Measurements from ENCODE around the gene ZNF10. TPM values are rescaled to one million over a fixed set of nuclear protein-coding genes. Genes with fewer than 3 reads are reported as not detected.
A peak's percentile ranks its signal among the peaks of the same experiment; 100 is the strongest.

The ZNF10 gene
- total RNA-seq = 5.6 and 12.9 TPM in 2 replicates

DNA sequence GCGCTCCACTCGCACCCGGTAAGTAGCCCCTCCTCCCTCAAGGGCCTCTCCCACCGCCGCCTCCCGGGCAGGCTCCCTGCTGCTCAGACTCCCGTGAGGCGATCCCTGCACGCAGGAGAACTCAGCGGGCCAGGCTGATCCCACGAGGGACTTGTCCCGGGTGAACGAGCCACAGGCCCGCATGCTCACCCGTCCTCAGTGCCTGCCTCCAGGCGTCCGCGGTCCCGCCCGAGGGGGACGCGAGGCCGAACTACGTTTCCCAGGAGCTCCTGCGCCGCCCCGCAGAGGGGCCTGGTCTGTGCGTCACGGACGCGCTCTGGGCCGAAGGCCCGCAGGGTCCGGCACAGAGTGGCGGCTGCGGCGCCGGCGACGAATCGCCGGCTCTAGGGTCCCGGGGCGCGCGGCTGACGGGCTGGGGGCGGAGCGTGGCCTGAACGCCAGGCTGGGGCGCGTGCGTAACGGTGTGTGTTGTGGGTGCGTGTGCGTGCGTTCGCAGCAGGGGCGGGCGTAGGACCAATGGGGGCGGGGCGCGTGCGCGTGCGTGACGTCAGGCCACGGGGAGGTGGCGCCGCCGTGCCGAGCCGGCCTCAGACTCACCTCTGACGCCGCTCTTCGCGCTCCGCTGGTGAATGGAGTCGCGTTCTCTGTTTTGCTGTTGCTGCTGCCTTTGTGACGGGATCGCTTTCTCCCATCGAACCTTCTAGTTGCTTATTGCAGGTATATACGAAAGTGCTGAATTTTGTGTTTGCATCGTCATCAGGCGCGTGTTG lies at the start of gene ZNF10, which contains the start of gene ZNF891:
ZNF10 (plus strand) TSS at position 590 of the 770 bp plus-strand sequence. CDS start 13,866 bp downstream, outside the sequence.
ZNF891 (minus strand) TSS at position 237 of the 770 bp plus-strand sequence. CDS start 8,356 bp downstream, outside the sequence.
- DNase-seq = peak; percentile 99

DNA sequence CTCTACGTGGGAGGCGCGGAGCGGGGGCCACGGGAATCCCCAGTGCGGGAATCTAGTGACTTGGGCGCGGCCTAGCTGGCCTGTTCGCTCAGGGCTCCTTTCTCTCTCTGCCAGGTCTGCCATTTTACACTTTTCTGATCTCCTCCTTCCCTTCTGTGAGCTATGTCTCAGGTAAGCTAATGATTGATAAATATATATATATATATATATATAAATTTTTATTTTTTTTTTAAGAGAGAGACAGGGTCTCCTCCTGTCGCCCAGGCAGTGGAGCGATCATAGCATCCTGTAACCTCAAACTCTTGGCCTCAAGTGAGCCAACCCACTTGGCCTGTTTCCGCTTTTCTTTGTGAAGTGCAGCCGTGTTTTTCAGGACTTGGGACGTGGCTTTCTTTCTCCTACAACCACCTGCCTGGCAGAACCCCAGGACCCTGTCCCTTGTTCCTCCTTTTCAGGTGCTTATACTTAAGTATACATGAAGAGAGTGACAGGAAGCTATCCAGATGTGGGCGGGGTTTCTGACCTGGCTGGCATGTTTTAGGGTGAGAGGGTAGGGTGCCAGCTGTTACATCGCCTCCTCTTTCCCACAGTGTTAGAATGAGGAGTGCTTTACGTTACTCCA lies 49.2 kb upstream of the ZNF10 start:
- no peak for DNase-seq

DNA sequence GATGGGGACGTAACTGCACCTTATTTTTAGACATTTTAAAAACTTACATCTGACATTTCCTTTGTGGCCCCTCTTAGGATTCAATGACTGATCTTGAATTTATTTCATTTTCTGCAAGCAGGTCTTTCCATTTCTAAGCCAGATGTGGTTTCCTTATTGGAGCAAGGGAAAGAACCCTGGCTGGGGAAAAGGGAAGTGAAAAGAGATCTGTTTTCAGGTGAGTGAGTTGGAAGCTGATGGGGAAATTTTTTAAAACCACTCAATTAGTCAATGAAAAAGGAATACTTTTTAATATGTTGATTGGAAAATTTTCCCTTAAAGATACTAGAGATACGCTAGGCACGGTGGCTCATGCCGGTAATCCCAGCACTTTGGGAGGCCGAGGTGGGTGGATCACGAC lies 47.1 kb upstream of the ZNF10 start:
- no peak for DNase-seq

DNA sequence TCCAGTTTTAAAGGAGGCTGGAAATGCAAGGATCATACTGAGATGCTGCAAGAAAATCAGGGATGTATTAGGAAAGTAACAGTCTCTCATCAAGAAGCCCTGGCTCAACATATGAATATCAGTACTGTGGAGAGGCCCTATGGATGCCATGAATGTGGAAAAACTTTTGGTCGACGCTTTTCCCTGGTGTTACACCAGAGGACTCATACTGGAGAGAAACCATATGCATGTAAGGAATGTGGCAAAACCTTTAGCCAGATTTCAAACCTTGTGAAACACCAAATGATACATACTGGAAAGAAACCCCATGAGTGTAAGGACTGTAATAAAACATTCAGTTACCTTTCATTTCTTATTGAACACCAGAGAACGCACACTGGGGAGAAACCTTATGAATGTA lies 24.8 kb upstream of the ZNF10 start:
- no peak for DNase-seq

DNA sequence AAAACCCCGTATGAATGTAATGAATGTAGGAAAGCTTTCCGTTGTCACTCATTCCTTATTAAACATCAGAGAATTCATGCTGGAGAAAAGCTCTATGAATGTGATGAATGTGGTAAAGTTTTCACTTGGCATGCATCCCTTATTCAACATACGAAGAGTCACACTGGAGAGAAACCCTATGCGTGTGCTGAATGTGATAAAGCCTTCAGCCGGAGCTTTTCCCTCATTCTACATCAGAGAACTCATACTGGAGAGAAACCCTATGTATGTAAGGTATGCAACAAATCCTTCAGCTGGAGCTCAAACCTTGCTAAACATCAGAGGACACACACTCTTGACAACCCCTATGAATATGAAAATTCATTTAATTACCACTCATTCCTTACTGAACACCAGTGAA lies 24.2 kb upstream of the ZNF10 start:
- peak; percentile 20 for DNase-seq

DNA sequence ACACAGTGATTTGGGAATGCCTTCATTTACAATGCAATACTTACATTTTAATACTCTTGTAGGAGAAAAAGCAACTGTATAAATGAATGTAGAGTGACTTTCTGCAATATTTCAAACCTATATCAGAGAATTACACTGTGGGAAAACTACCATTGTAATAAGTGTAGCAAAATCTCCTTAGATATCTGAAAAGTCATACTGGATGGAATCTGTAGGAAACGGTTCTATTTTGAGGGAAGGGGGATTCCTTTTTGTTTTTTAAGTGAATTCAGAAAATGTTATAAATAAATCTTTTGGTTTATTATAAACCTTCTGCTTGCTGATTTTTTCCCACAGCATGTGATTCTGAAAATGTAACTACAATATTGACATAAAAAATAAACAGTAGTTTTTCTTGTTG lies 23.3 kb upstream of the ZNF10 start:
- DNase-seq = no peak

DNA sequence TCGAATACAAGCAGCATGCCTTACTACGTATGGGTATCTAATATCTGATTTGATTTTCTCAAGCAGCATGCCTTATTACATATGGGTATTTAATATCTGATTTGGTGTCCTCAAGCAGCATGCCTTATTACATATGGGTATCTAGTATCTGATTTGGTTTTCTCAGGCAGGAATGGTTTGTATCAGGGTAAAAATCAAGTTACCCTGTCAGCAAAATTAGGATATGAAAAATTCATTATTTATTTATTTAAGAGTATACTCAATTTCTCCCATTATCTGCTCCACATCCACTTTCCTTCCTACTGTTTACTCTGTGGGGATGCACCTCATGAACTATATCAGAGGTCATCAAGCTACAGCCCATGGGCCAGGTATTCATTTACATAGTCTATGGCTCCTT lies 22.3 kb upstream of the ZNF10 start:
- no peak for DNase-seq

DNA sequence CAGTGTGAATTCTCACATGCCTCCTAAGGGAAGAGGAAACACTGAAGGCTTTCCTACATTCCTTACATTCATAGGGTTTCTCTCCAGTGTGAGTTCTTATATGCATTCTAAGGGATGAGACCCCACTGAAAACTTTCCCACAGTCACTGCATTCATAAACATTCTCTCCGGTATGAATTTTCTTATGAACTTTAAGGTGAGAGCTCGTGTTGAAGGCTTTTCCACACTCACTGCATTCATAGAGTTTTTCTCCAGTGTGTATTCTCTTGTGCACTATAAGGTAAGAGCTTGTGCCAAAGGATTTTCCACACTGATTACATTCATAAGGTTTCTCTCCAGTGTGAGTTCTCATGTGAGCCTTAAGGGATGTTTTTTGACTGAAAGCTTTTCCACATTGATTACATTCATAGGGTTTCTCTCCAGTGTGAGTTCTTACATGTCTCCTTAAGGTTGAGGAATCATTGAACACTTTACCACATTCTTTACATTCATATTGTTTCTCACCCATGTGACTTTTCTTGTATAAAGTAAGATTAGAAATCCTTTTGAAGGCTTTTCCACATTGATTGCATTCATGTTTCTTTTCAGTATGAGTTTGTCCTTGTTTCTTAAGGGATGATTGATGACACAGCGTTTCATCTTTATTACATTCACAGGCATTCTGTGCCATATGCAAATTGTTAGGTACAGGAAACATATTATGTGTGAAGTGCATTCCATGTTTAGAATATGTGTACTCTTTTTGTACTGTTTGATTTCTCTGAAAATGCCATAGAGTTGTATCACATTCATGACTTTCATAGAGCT lies 9.8 kb upstream of the ZNF10 start:
- DNase-seq = no peak

DNA sequence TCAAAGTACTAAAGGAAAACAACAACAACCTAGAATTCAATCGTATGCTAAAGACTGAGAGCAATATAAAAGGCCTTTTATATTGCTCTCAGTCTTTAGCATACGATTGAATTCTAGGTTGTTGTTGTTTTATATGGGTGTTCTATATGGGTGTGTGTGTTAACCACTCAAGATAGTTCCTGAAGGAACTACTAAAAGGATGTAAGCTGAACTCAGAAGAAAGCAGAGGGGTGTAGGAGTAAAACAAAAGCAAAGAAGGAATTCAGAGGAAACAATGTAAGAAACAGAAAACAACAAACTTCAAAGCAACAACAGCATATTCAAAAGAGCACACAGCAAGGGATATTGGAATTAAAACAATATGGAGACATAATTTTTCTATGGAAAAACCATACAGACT lies 5.8 kb upstream of the ZNF10 start:
- DNase-seq = no peak

DNA sequence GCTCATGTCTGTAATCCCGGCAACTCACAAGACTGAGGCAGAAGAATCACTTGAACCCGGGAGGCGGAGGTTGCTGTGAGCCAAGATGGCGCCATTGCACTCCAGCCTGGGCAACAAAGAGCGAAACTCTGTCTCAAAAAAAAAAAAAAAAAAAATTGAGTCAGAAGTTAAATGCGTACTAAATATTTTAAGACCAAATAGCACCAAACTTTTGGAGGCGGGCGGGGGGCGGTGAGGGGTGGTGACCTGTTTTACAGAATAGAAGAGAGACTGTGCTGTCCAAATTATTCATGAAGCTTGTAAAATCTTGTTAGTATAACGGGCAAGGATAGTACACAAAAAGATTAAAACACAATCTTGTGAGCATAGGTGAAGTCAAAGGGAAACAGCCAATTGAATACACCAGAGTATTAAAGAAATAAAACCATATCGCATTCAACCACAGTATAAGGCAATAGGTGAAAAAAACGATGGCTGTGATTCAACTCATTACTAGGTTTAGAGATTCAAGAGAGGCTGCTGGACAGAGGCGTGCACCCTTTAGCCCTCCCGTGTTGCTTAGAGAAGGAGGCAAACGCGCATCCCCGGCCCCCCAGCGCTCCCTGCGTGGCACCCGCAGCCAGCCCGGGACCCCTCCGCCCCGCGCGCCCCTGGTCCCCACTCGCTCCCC lies 924 bp upstream of the ZNF10 start:
- peak; percentile 44 for DNase-seq

DNA sequence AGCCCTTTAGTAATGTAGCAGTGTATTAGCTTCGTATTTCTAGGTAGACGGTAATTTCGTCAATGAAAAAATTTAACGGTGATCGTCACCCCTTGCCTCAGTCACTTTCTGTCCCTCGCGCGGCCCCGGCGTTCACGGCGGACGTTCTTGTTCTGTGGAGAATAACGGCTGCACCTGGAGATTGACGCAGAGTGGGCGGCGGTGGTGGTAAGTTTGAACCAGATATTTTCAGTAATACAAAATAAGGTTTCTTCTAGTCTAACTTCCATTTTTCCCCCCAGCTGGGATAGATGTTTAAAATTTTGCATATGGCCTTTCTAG lies 341 bp downstream of the ZNF10 start:
- no peak for DNase-seq

DNA sequence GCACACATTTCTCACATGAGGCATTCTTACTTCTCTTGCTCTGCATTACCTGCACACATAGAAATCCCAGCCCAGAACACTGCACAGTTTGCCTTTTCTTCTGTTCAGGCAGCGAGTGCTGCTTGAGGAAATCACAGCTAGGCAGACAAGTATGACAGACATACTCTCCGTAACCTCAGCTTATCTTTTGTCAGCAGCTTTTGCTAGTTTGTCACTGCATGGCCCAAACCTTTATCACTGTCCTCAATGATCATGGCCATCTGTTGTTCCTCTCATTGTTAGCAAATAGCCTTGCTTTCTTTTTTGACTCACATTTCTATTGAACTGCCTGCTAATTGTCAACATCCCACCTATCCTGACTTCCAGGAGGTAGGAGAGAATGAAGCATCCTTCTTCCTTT lies 5.3 kb downstream of the ZNF10 start:
- DNase-seq = no peak

DNA sequence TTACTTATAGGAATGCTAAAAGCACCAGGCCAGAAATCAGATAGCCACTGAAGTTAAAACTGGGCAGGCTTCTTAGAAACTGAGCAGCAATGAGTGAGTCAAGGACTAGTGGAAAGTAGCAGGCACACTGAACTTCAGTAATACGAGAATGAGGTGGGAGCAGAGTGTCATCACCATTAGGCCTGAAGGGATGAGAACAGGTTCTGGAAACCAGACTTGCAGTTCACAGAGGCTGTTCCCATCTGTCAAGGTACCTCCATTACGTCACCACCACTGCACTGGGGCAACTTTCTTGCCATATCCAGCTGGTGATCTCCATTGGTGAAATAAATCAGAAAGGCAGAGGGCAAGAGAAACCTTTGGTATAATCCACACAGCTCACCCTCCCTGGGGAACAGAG lies 15.6 kb downstream of the ZNF10 start:
- DNase-seq = no peak

DNA sequence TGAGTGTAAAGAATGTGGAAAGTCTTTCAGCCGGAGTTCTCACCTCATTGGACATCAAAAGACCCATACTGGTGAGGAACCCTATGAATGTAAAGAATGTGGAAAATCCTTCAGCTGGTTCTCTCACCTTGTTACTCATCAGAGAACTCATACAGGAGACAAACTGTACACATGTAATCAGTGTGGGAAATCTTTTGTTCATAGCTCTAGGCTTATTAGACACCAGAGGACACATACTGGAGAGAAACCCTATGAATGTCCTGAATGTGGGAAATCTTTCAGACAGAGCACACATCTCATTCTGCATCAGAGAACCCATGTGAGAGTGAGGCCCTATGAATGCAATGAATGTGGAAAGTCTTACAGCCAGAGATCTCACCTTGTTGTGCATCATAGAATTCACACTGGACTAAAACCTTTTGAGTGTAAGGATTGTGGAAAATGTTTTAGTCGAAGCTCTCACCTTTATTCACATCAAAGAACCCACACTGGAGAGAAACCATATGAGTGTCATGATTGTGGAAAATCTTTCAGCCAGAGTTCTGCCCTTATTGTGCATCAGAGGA lies 25.8 kb downstream of the ZNF10 start:
- no peak for DNase-seq

DNA sequence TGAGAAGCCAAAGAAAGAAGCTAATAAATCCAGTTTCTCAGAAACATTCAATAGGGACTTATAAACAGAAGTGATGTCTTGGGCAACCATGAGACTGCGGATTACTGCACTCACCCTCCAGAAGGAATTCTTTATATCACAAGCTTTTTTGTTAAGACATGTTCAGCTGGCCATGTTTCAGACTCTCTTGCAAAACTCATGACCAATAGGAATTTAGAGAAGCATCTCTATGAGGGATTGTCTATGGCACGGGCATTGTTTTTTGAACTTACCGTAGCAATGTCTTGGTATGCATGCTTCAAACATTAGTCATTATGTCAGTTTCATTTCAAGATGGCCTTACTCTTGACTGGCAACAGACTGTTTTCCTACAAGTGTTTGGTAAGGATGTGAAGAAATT lies 35.3 kb downstream of the ZNF10 start:
- no peak for DNase-seq

DNA sequence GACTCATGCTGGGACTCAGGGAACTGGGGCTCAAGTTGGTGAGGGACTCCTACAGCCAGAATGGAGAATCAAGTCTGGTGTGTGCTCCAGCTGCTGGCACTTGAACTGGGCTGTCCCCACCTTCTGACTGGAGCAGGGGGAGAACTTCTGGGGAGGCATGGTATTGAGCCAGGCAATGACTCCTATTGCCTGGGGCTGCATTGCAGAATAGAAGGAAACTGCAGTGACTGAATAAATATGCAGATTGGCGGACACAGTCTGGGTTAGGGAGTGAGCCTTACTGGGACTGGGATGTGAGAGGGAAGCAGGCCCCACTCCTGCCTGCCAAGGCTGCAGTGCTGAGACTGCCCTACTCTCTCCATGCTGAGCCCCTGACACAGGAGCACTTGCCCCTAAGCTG lies 42.1 kb downstream of the ZNF10 start:
- DNase-seq = no peak

DNA sequence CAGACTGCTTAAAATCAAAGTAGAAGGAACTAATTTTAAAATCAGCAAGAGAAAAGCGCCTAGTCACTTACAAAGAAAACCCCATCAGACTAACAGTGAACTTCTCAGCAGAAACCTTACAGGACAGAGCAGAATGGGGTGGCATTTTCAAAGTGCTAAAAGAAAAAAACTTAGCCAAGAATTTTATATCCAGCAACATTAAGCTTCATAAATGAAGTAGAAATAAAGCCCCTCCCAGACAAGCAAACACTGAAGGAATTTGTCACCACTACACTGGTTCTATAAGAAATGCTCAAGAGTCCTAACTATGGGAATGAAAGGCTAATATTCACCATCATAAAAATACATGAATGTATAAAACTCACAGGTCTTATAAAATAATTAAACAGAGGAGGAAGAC lies 44.5 kb downstream of the ZNF10 start:
- no peak for DNase-seq

DNA sequence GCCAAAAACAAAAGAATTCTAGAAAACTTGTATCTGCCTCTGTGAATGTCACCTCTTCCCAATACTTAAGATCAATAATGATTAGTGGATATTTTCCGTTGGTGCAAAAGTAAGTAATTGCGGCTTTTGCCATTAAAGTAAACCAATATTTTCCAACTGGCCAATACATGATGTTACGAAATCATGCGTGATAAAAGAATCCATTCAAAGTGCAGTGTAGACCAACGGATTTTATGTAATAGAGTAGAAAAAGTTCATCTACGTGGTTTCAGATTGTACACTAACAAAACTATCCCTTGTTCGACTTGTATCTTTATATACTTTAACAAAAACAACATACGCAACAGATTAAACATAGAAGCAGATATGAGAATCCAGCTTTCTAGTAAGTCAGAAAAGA lies 50.2 kb downstream of the ZNF10 start:
- DNase-seq = no peak

DNA sequence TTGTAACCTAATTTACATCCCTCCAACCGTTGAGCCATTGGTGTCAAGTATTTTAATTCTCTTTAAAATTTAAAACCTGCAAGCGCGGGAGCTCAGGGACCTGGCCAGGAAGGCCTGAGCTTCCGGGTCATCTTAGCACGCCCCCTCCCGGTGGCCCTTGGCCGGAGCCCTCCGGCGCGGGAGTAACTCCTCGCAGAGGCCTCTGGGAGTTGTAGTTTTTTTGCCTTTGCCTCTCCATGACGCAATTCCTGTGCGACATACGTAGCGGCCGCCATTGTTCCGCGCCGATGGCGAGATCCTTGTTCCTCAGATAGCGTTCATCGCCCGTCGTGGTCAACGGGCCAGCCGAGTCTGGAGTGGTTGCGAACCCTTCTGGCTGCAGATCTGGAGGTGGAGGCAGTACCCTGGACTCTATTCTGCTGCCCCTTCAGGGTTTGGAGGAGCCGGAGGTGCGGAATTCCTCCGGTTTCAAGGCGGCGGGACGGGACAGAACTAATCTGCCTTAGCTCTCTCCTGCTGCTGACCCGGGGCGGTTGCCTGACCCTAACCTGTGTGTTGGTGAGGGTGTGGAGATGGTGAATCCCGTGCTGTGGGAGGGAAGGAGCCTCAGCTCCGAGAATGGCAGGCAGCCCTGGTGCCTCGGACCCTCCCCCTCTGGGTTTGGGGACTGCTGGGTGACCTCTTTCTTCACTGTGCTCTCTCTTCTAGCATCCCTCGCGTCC lies 51.0 kb downstream of the ZNF10 start, which contains the start of gene ZNF268:
ZNF268 (plus strand) TSS at position 258 of the 722 bp plus-strand sequence. CDS start 503 bp downstream, outside the sequence.
- peak; percentile 96 for DNase-seq

DNA sequence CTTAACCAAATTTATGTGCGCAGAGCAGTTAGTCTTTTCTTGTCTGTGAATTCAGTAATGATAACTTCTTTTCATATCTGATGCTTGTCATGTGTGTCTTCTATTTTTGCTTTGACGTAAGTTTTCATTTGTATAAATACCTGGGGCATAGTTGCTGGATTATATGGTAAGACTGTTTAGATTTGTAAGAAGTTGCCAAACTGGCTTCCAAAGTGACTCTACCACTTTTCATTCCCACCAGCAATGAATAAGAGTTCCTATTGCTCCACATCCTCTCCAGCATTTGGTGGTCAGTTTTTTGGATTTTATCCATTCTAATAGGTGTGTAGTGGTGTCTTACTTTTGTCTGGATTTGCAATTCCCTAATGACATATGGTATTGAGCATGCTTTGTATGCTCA lies 59.7 kb downstream of the ZNF10 start:
- DNase-seq = no peak

DNA sequence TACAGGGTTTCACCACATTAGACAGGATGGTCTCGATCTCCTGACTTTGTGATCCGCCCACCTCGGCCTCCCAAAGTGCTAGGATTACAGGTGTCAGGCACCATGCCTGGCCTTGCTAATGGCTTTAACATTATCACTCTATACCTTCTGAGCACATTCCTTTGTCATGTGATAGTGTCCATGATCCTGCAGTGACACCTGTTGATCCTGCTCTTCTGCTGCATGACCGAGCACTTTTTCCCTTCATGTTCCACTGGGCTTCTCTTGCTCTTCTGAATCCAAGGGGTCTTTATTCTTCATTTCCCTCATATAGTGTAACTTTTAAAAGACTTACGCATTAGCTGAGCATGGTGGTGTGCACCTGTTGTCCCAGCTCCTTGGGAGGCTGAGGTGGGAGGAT lies 62.4 kb downstream of the ZNF10 start:
- no peak for DNase-seq

DNA sequence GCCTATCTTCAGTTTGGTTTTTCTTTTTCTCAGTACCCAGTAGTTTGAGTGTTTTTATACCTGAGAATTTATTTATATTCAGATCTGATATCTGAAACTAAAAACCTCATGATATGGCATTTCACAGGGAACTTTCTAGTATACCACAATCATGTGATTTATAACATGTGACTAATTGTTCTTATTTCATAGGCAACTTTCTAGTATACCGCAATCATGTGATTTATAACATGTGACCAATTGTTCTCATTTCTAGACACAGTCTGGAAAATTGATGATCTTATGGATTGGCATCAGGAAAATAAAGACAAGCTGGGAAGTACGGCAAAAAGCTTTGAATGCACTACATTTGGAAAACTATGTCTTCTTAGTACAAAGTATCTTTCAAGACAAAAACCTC lies 71.5 kb downstream of the ZNF10 start:
- DNase-seq = no peak
